ENCODE measurements around the gene BACH2.
"Not testable (repeated sequence)": the region's sequence is repeated elsewhere in the genome, so short reads cannot be mapped to it uniquely, and the experiment has no call there.

Gene BACH2

GRCh38 chr6:90158936-90159335 lies 137.7 kb downstream of the BACH2 start:
- DNase-seq (ENCODE audit: low spot score): no peak

DNA sequence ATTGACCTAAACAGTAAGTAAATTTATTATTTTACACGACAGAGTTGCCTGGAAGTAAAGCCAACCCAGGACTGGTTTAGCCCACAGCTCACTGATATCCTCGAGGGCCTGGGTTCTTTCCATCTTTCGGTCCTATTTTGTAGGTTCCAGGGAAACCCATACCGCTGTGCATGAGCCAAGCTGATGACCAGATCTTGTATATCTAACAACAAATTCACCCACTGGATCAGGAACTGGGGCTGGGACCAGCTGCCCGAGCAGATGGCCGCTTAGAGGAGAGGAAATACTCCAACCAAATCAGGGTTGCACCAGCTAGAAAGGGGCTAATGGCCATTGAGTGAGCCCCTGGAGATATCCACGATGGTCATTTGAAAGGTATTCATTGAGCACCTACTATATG lies 139.2 kb downstream of the BACH2 start:
- DNase-seq (ENCODE audit: low spot score): no peak

DNA sequence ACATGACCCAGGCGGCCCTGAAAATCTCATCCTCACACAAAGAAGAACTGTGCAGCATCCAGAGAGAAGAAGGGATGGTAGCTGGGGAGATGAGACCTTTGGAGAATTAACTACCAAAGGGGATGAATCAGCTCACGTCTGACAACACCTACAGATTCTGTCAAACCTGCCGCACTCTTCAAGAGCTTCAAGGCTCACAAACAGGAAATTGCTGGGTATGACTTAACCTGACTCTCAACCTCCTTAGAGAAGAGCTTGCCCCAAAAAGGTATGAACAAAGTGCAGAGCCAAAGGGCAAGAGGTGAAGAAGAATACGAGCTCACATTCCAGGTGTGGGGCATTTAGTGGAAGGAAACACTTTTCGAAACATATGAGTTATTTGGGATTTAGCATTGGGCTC lies 139.8 kb downstream of the BACH2 start:
- DNase-seq (ENCODE audit: low spot score): no peak

DNA sequence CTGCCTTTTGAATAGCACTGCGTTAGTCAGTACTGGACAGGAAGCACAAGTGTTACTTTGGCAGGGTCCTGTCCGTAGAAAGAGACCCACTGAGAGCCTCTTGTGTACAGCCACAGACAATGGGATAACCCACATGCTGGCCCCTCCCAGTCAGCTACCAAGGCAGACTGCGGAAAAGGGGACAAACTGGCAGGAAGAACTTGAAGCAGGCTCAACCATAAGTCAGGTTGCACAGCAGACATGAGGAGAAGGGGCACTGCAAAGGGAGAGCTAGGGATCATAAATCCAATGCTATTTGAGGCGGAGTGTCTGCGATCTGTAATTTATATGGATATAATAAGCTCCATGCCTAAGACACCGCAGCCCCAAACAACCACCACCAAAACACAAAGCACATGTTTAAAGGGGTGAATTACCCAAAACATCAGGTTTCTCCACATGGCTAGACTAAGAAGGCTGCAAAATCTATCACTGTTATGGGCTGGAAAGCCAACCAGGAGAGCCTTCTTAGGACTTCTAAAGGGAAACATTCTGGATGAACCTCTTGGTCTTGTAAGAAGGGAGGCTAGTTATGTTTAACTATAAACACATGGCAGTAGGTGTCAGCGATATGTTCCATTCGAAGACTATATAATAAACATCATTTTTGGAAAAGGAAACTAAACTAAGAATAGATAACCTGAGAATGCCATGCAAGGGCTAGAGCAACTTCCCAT lies 141.7 kb downstream of the BACH2 start:
- no peak for DNase-seq (ENCODE audit: low spot score)

- DNase-seq (ENCODE audit: low spot score): no peak
These were observed 144.8 kb downstream of the BACH2 start for GRCh38 chr6:90151576-90152422.

GRCh38 chr6:90149280-90149679 lies 147.4 kb downstream of the BACH2 start:
- DNase-seq (ENCODE audit: low spot score): no peak

DNA sequence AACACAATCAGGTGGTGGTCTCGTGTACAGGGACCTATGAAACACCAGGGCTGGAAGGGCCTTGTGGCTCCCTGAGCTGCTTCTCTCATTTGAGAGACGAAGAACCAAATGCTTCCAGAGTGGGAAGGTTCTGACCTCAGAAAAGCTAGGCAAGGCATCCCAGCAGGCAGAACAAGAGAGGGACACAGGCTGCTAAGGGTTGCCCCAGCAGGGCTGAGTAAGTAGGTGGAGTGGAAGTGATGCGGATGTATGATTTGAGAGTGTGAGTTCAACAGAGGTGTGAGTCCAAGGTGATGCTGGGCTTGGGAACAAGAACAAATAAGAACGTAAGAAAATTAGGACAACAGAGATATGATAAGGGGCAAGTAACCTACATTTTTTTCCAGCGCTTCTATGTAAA lies 147.8 kb downstream of the BACH2 start:
- no peak for DNase-seq (ENCODE audit: low spot score)

DNA sequence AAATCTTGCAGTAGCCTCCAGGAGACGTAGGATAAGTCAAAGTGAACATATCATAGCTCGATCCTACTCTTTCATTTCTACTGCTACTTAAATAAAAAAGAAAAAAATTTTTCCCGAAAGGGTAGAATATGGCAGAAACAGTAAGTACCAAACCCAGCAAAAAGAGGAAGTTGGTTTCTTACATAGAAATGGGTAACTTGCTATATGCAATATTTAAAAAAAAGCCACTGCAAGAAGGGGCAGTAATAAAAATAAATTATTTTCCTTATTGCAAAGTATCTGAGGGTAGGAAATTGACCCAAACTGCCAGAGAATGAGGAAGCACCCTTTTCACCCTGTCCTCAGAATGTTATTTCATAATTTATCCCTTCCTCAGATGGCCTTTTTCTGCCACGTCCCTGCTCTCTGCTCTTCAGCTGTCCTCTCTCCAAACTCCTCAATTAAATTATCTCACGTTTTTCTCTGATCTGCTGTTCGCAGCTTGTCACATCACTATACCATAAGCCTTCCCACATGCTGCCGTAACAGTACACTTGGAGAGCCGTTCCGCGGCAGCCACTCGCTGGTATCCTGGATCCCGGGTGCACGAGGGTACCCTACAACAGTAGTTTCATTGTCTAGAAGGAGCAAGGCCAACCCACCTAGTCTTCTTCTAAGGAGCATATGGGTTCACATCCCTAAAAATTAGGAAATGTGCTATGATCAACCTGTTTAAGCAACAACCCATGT lies 149.6 kb downstream of the BACH2 start:
- DNase-seq (ENCODE audit: low spot score): peak; percentile 85

DNA sequence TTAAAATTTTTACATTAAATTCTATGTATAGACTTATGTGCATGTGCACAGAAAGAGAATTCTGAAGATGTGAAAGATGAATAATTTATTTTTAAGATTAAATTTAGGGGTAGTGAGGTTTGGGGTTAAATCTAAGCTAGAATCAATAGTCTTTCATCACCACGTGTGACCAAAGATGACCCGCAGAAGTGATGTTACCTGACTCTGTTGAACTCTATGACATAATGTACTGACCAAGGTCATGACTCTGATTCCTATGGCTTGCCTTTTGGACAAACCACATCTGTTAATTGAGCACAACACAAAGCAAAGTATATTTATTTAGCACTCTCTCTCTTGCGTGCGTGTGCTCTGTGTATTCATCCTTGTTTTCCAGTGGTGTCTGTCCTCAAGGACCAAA lies 150.6 kb downstream of the BACH2 start:
- no peak for DNase-seq (ENCODE audit: low spot score)

GRCh38 chr6:90144928-90145555 lies 151.6 kb downstream of the BACH2 start:
- DNase-seq (ENCODE audit: low spot score): no peak

DNA sequence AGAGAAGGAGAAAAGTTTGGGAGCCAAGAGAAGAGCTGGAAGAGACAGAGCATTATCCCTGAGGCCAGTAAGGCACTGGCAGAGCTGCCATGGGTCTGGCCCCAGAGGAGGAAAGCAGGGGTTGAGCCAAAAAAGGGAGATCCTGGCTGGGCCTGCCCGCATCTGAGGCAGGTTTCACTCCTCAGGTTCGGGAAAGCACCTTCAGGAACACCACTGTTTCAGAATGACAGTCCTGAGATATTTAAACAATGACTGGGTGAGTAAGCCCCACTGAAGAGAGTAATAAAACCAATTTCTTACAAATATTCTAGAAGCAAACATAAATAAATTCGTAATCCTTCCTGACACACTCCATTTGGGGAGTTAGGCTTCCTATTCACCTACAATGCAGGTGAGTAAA lies 152.2 kb downstream of the BACH2 start:
- DNase-seq (ENCODE audit: low spot score): no peak

- DNase-seq (ENCODE audit: low spot score): no peak
These were observed 156.0 kb downstream of the BACH2 start for GRCh38 chr6:90140683-90141082.

- no peak for DNase-seq (ENCODE audit: low spot score)
These were observed 157.3 kb downstream of the BACH2 start for GRCh38 chr6:90139272-90139817.

DNA sequence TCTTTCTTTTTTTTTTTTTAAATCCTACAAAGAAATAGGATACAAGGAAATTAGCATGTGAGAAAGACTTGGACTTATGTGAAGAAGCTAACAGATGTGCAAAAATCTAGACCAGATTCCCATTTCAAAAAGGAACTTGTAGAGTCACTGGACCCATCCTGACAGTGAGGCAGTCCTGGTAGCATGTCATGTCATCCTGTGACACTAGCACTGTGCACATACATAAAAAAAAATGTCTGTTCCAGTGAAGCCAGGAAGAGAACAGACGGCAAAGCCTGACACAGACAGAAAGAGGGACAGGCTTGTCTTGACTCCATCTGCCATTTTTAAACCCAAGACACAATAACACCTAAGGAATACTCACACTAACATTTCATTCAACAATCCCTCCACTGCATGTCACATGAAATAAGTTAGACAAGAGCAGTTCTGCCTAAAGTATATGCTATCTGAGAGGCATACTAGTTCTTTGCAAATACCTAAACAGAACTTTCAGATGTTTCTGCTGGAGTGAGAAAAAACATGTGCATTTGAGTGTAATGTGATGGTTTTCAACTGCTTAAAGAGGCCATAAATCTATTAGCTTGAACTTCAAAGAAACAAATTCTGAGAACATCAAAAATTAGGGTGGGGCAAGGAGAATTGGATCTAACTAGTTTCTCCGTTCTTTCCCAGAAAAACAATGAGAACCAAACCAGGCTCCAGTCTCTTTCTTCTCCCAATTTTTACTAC lies 159.6 kb downstream of the BACH2 start:
- no peak for DNase-seq (ENCODE audit: low spot score)

DNA sequence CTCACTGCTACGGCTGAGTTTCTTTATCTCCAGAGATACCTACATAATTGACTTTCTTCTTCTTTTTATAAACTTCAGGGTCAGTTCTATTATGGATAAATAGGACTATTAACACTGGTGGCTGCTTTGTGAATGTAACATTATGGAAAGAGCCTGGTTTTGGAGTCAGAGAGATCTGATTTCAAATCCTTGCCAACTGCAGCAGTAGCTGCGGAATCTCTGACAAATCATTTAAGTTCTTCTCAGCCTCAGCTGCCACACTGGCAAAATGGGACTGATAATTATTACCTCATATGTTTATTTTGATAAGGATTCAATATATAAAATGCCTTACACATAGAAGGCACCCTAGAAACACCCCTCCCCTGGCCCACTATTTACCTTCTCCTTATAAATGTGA lies 160.5 kb downstream of the BACH2 start:
- no peak for DNase-seq (ENCODE audit: low spot score)

- no peak for DNase-seq (ENCODE audit: low spot score)
These were observed 161.0 kb downstream of the BACH2 start for GRCh38 chr6:90135667-90136066.

GRCh38 chr6:90133664-90134063 lies 163.0 kb downstream of the BACH2 start:
- not testable (repeated sequence) for DNase-seq (ENCODE audit: low spot score)

DNA sequence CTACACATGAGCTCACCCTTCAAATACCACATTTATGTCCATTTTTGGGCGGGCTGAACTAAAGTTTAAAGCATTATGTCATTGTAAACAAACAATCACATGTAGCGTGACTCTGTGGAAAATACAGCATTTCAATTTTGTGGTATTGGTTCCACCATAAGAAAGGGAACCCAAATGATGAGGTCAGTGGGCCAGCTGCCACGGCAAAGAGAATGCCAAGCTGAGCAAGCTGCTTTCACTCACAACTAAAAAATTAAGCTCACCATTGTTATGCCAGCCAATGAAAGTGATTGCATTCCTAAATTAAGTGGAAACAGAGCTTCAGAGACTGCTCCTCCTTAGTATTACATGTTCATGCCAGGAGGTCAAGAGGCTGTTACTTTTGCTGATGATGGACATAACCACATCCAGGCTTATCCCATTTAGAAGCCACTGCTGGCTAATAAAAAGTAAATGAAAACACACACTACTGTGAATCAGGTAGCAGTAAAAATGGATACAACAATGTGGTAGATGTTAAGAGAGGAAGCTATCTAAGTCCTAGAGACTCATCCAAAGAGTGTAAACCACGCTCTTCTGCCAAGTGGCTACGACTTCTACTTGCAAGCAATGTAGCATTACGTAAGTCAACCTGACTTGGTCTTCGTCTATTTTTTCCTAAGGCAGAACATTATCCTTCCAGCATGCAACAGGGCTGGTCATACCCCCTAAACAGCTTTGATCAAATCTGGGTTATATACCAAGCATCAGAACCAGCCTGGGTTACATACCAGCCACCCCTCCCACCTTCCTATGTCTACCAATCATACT lies 164.8 kb downstream of the BACH2 start:
- no peak for DNase-seq (ENCODE audit: low spot score)

GRCh38 chr6:90131125-90131524 lies 165.5 kb downstream of the BACH2 start:
- DNase-seq (ENCODE audit: low spot score): no peak

- DNase-seq (ENCODE audit: low spot score): not testable (repeated sequence)
These were observed 168.0 kb downstream of the BACH2 start for GRCh38 chr6:90128687-90129086.

All from SK-N-DZ (cell line).